H1 (cell line): ENCODE measurements around the gene TSPAN8. TPM values are rescaled to one million over a fixed set of nuclear protein-coding genes. Genes with fewer than 3 reads are reported as not detected.
A peak's percentile ranks its signal among the peaks of the same experiment; 100 is the strongest.

Experiments used
- CTCF ChIA-PET: fragments of 300-600 bp; sonication (Branson Sonifier 250); formaldehyde crosslinking; loops from one replicate; lab custom pipeline; 2021; ENCODE audit not compliant: partially characterized antibody; lab: Charles Lee
- POLR2A ChIA-PET: fragments of 300-600 bp; sonication (Branson Sonifier 250); formaldehyde crosslinking; loops from one replicate; lab custom pipeline; 2021; ENCODE audit warnings: inconsistent platforms; ENCODE audit not compliant: partially characterized antibody; lab: Charles Lee
- DNase-seq, 2 experiments: peaks; one replicate each; pipeline versions ENCODE4 v3.0.0 to v3.0.0-alpha.2; 2010 to 2022; ENCODE audit warnings: low spot score in 2 of 2, low read depth in 1 of 2, mixed read lengths in 1 of 2
- FAIRE-seq: peaks from 2 replicates; lab custom pipeline; 2011; peaks lifted over from hg19 to GRCh38; lab: Jason Lieb, UNC
- H2AFZ ChIP-seq: 2 replicates; pipeline ENCODE4 v1.8.1; 2012; ENCODE audit warnings: low read length, inconsistent platforms
- H2AK5ac ChIP-seq: 2 replicates; pipeline ENCODE4 v1.6.1; 2013; ENCODE audit warnings: low read depth, low read length
- H2BK120ac ChIP-seq: replicated peaks from 2 replicates; pipeline ENCODE3; 2013; ENCODE audit warnings: low read depth, low read length, inconsistent platforms
- H2BK12ac ChIP-seq: 2 replicates; pipeline ENCODE4 v1.6.1; 2013; ENCODE audit warnings: low read depth, low read length
- H2BK15ac ChIP-seq: 2 replicates; pipeline ENCODE4 v1.6.1; 2013; ENCODE audit warnings: low read length
- H2BK20ac ChIP-seq: 2 replicates; pipeline ENCODE4 v1.6.1; 2013; ENCODE audit warnings: low read length
- H2BK5ac ChIP-seq: 2 replicates; pipeline ENCODE4 v1.6.1; 2013; ENCODE audit warnings: low read depth, low read length
- H3K14ac ChIP-seq: 2 replicates; pipeline ENCODE4 v1.6.1; 2013; ENCODE audit warnings: inconsistent platforms; ENCODE audit not compliant: insufficient read length
- H3K18ac ChIP-seq: 2 replicates; pipeline ENCODE4 v1.6.1; 2013; ENCODE audit warnings: low read length; ENCODE audit errors: extremely low read depth
- H3K23ac ChIP-seq: 2 replicates; pipeline ENCODE4 v1.6.1; 2013; ENCODE audit warnings: inconsistent platforms; ENCODE audit not compliant: insufficient read length
- H3K23me2 ChIP-seq: 2 replicates; pipeline ENCODE4 v1.6.1; 2013; ENCODE audit warnings: low read depth, low read length
- H3K27ac ChIP-seq: 2 replicates; pipeline ENCODE4 v1.6.1; 2011; ENCODE audit warnings: low read depth, low read length, inconsistent platforms
- H3K27me3 ChIP-seq, 4 experiments: replicated peaks in 1 of 4; 1 replicate in 1 of 4; 2 replicates in 3 of 4; pipeline versions ENCODE4 v1.6.1 to v1.8.1; 2011 to 2013; ENCODE audit warnings: low read length in 3 of 4, mild to moderate bottlenecking in 3 of 4, inconsistent platforms in 2 of 4, mixed read lengths in 2 of 4, moderate library complexity in 1 of 4; ENCODE audit not compliant: control insufficient read depth in 3 of 4, insufficient read depth in 3 of 4; ENCODE audit errors: extremely low read depth in 1 of 4
- H3K36me3 ChIP-seq, 4 experiments: 2 replicates each; pipeline versions ENCODE4 v1.6.1 to v1.8.1; 2011 to 2013; ENCODE audit warnings: mild to moderate bottlenecking in 4 of 4, low read length in 3 of 4, moderate library complexity in 2 of 4, control low read depth in 1 of 4, inconsistent platforms in 1 of 4; ENCODE audit not compliant: insufficient read depth in 4 of 4, control insufficient read depth in 2 of 4
- H3K4ac ChIP-seq: replicated peaks from 2 replicates; pipeline ENCODE3; 2013; ENCODE audit warnings: low read length, low read depth, mixed read lengths, inconsistent platforms; ENCODE audit not compliant: insufficient read length
- H3K4me1 ChIP-seq, 4 experiments: replicated peaks in 1 of 4; 1 replicate in 1 of 4; 2 replicates in 3 of 4; pipeline versions ENCODE4 v1.6.1 to v1.8.1; 2011 to 2013; ENCODE audit warnings: low read length in 3 of 4, inconsistent platforms in 2 of 4, mixed read lengths in 1 of 4; ENCODE audit not compliant: insufficient read depth in 4 of 4, control insufficient read depth in 3 of 4
- H3K4me2 ChIP-seq, 2 experiments: 2 replicates each; pipeline versions ENCODE4 v1.6.1 to v1.8.1; 2011 to 2013; ENCODE audit warnings: low read depth in 2 of 2, low read length in 2 of 2, control low read depth in 1 of 2, inconsistent platforms in 1 of 2, mild to moderate bottlenecking in 1 of 2; ENCODE audit not compliant: insufficient read depth in 1 of 2
- H3K4me3 ChIP-seq, 4 experiments: fragments of 200-600, 300-600 bp in 1 of 4; sonication (generic), shearing (Covaris generic), sonication (Bioruptor Twin) in 1 of 4; 2 replicates each; pipeline versions ENCODE4 v1.5.1 to v1.8.1; 2011 to 2016; ENCODE audit warnings: low read length in 4 of 4, low read depth in 3 of 4, control low read depth in 2 of 4, inconsistent platforms in 2 of 4, mild to moderate bottlenecking in 2 of 4, mixed read lengths in 1 of 4, moderate library complexity in 1 of 4; ENCODE audit not compliant: insufficient read depth in 2 of 4; ENCODE audit errors: extremely low read depth in 1 of 4
- H3K56ac ChIP-seq: replicated peaks from 2 replicates; pipeline ENCODE3; 2013; ENCODE audit warnings: low read depth, mild to moderate bottlenecking, mixed read lengths, low read length, inconsistent platforms; ENCODE audit not compliant: insufficient read length
- H3K79me1 ChIP-seq: 2 replicates; pipeline ENCODE4 v1.6.1; 2013; ENCODE audit warnings: low read depth, low read length, control low read depth
- H3K79me2 ChIP-seq, 2 experiments: 2 replicates each; pipeline versions ENCODE4 v1.6.1 to v1.8.1; 2012 to 2013; ENCODE audit warnings: low read length in 2 of 2, mild to moderate bottlenecking in 2 of 2, inconsistent platforms in 1 of 2; ENCODE audit not compliant: insufficient read depth in 2 of 2, control insufficient read depth in 1 of 2
- H3K9ac ChIP-seq, 4 experiments: replicated peaks in 1 of 4; 1 replicate in 1 of 4; 2 replicates in 3 of 4; pipeline versions ENCODE4 v1.6.1 to v1.8.1; 2011 to 2013; ENCODE audit warnings: low read depth in 3 of 4, low read length in 3 of 4, control low read depth in 2 of 4, mild to moderate bottlenecking in 2 of 4, moderate library complexity in 2 of 4, inconsistent platforms in 1 of 4; ENCODE audit errors: extremely low read depth in 1 of 4
- H3K9me3 ChIP-seq, 2 experiments: 2 replicates each; pipeline versions ENCODE4 v1.6.1 to v1.8.1; 2012 to 2013; ENCODE audit warnings: mild to moderate bottlenecking in 2 of 2, moderate library complexity in 2 of 2, control low read depth in 1 of 2, inconsistent platforms in 1 of 2, low read depth in 1 of 2, low read length in 1 of 2, mixed read lengths in 1 of 2; ENCODE audit not compliant: insufficient read depth in 2 of 2
- H4K20me1 ChIP-seq, 2 experiments: replicated peaks in 1 of 2; 2 replicates each; pipeline versions ENCODE3 to v1.8.1; 2011 to 2013; ENCODE audit warnings: inconsistent platforms in 2 of 2, low read length in 2 of 2, mild to moderate bottlenecking in 1 of 2; ENCODE audit not compliant: insufficient read depth in 2 of 2, control insufficient read depth in 1 of 2
- H4K5ac ChIP-seq: 2 replicates; pipeline ENCODE4 v1.6.1; 2013; ENCODE audit warnings: low read length, low read depth, mixed read lengths, inconsistent platforms; ENCODE audit not compliant: insufficient read length
- H4K8ac ChIP-seq: 2 replicates; pipeline ENCODE4 v1.8.0; 2013; ENCODE audit warnings: mild to moderate bottlenecking, moderate library complexity, low read length, inconsistent platforms; ENCODE audit not compliant: insufficient read depth; ENCODE audit errors: extremely low read depth
- H4K91ac ChIP-seq: replicated peaks from 2 replicates; pipeline ENCODE3; 2013; ENCODE audit warnings: low read length, mixed read lengths, inconsistent platforms; ENCODE audit not compliant: insufficient read length
- CBX8 ChIP-seq: fragments of 300-800, 300-1000 bp; sonication (generic); IDR thresholded peaks from 2 replicates; pipeline ENCODE4 v1.7.1; 2016; ENCODE audit warnings: low read depth, low read length, borderline replicate concordance
- EZH2 ChIP-seq: fragments of 200-600 bp; sonication (generic); IDR thresholded peaks from 2 replicates; pipeline ENCODE4 v1.7.1; 2012; ENCODE audit warnings: low read depth, mild to moderate bottlenecking, moderate library complexity, low read length, inconsistent platforms; ENCODE audit not compliant: severe bottlenecking
- GTF2F1 ChIP-seq: IDR thresholded peaks from 2 replicates; pipeline ENCODE4 v1.6.1; 2012; ENCODE audit warnings: low read depth, low read length, improper control_type of control experiment, borderline replicate concordance
- JUN ChIP-seq: IDR thresholded peaks from 2 replicates; pipeline ENCODE4 v1.6.1; 2011; ENCODE audit warnings: low read depth, mild to moderate bottlenecking, improper control_type of control experiment, low read length
- KDM5A ChIP-seq: fragments of 200-600 bp; IDR thresholded peaks from 2 replicates; pipeline ENCODE4 v1.7.1; 2012; ENCODE audit warnings: mild to moderate bottlenecking, low read length, inconsistent platforms, mixed read lengths
- RAD21 ChIP-seq, 2 experiments: IDR thresholded peaks in 1 of 2; conservative IDR thresholded peaks in 1 of 2; 2 replicates each; pipeline ENCODE4 v1.6.1; 2011; ENCODE audit warnings: low read depth in 2 of 2, low read length in 2 of 2, improper control_type of control experiment in 1 of 2, inconsistent platforms in 1 of 2, mild to moderate bottlenecking in 1 of 2, moderate library complexity in 1 of 2
- RNF2 ChIP-seq: fragments of 200-900, 300-1000 bp; sonication (generic); IDR thresholded peaks from 2 replicates; pipeline ENCODE4 v1.7.1; 2016; ENCODE audit warnings: borderline replicate concordance, low read depth, mild to moderate bottlenecking, antibody characterized with exemption, low read length; ENCODE audit not compliant: poor library complexity, severe bottlenecking; ENCODE audit errors: missing control alignments
- SP2 ChIP-seq: IDR thresholded peaks from 2 replicates; pipeline ENCODE4 v1.6.1; 2012; ENCODE audit warnings: mild to moderate bottlenecking, low read length, inconsistent platforms
- TAF7 ChIP-seq: optimal IDR thresholded peaks from 2 replicates; pipeline ENCODE3; 2011; ENCODE audit warnings: low read depth, mild to moderate bottlenecking, inconsistent platforms, low read length, moderate library complexity, borderline replicate concordance
- TCF12 ChIP-seq: IDR thresholded peaks from 2 replicates; pipeline ENCODE4 v1.6.1; 2011; ENCODE audit warnings: low read depth, mild to moderate bottlenecking, low read length
- WGBS, 2 experiments: shearing (Covaris generic) in 1 of 2; methylation state at CpG; one replicate each; pipeline versions ENCODE4 v1.1.6 to v1.1.7; 2013 to 2015; ENCODE audit warnings: low lambda C conversion rate in 2 of 2, mixed read lengths in 2 of 2, inconsistent platforms in 1 of 2, low coverage in 1 of 2, missing lambda C conversion rate in 1 of 2; ENCODE audit not compliant: insufficient replicate concordance in 2 of 2, insufficient coverage in 1 of 2, insufficient read length in 1 of 2; ENCODE audit errors: extremely low coverage in 1 of 2, missing lambda C conversion rate in 1 of 2; 5-methylcytosine and 5-hydroxymethylcytosine counted together
- polyA plus RNA-seq, 7 experiments: library from polyadenylated mRNA; depleted of rRNA in 3 of 7; stranded (reverse) in 5 of 7; unstranded in 2 of 7; fragments of >200 nt in 5 of 7; fragments of 200-250 nt in 2 of 7; gene quantifications; 1 replicate in 5 of 7; 2 replicates in 1 of 7; 4 replicates in 1 of 7; pipeline versions ENCODE4 v1.2.1 to v1.2.3, GENCODE V29; 2011 to 2013; ENCODE audit warnings: missing spikeins in 2 of 7, mixed read lengths in 2 of 7
- total RNA-seq: library from RNA; stranded (reverse); fragmentation: NEBNext Ultra II Directional; extraction: Animal tissue kit (Norgen Biotek cat#: 25700); gene quantifications from 2 replicates; pipeline ENCODE4 v1.2.1, GENCODE V29; 2021

Gene TSPAN8
- total and polyA plus RNA-seq, 2 of the 8 experiments (the other 6 are each of a cell fraction or from before 2014, with no cell fraction given), result not detected

DNA sequence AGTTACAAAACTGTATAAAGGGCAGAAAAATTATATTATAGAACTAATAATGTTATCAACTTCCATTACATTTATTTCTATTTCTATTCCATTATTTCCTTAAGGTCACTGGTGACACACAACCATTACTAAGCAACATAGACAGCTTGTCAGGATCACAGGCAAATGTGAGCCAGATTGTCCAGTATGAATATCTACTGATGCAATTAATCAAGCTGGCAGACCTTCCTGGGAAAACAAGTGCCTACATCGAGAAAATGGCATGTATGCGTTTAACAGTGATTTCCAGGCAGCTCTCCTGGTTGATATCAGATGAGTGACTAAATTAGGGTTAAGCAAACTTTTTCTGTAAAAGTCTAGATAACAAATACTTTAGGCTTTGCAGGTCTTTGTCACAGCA lies 36.9 kb upstream of the TSPAN8 start:
- Histone ChIP-seq H2BK20ac (no peak overlapping the region), H4K91ac (peak overlapping the region; percentile 15), H3K56ac (no peak overlapping the region), H4K20me1 (no peaks in the 10 kb centered on the region), H2BK12ac (no peak overlapping the region), H3K4ac (no peak overlapping the region), H3K36me3 (no peaks in the 10 kb centered on the region), H3K27ac (no peak overlapping the region), H3K23ac (no peak overlapping the region), H3K18ac (no peak overlapping the region), H4K8ac (no peak overlapping the region), H4K5ac (no peak overlapping the region), H2AK5ac (no peak overlapping the region), H2BK5ac (no peak overlapping the region), H3K9me3 (no peaks in the 10 kb centered on the region), H3K4me2 (no peak overlapping the region), H2BK120ac (no peak overlapping the region), H3K27me3 (no peaks in the 10 kb centered on the region), H3K14ac (no peak overlapping the region), H3K9ac (no peak overlapping the region), H2BK15ac (no peak overlapping the region), H3K79me1 (no peaks in the 10 kb centered on the region), H3K23me2 (no peaks in the 10 kb centered on the region), H3K4me1 (peaks cover 0 to 8% (median 5%) of the 10 kb centered on the region in 4 experiments; a peak in 3 of 7 replicates), H2AFZ (no peak overlapping the region), H3K79me2 (no peaks in the 10 kb centered on the region), H3K4me3 (no peak overlapping the region)
- FAIRE-seq, result no peak
- DNase-seq, result no peak
- 80% methylated on average over 2 of the region's 2 CpGs; no CpG with 5 or more reads in 1 of the 2 experiments for WGBS, 2 experiments
- ChIA-PET CTCF (no interaction called here), POLR2A (no interaction called here)
- TF ChIP-seq KDM5A (no peak), RNF2 (no peak), TAF7 (no peak), TCF12 (no peak), RAD21 (IDR thresholded peaks at IDR 0.05 in 1 of 2, conservative IDR thresholded peaks at IDR 0.05 in 1 of 2; ENCODE audit: low read depth in 2 of 2, low read length in 2 of 2) (no peak), EZH2 (no peak), GTF2F1 (no peak), SP2 (no peak), CBX8 (no peak), JUN (no peak)
